Calu3 (cell line): Measurements from ENCODE around the gene GOLGA6C. TPM values are rescaled to one million over a fixed set of nuclear protein-coding genes. Genes with fewer than 3 reads are reported as not detected.
A peak's percentile ranks its signal among the peaks of the same experiment; 100 is the strongest.
"Not testable (repeated sequence)": the region's sequence is repeated elsewhere in the genome, so short reads cannot be mapped to it uniquely, and the experiment has no call there.

Experiments used
- BruUV-seq: library from RNA; stranded (reverse); fragments of 400-500 nt; replicated peaks from 2 replicates; lab custom pipeline; 2021; lab: Mats Ljungman, UMichigan
- CTCF ChIA-PET: fragments of 300-600 bp; sonication (Branson Sonifier 250); formaldehyde crosslinking; loops from one replicate; lab custom pipeline; 2022; ENCODE audit warnings: antibody characterized with exemption; lab: Charles Lee
- DNase-seq: peaks from one replicate; pipeline ENCODE4 v3.0.0; 2022
- H3K27ac Mint-ChIP-seq: one replicate; pipeline ENCODE4 v1.8.0; 2022; ENCODE audit warnings: mixed read lengths; ENCODE audit not compliant: unreplicated experiment
- H3K27me3 Mint-ChIP-seq: one replicate; pipeline ENCODE4 v1.8.0; 2022; ENCODE audit warnings: mixed read lengths; ENCODE audit not compliant: unreplicated experiment
- H3K36me3 Mint-ChIP-seq: one replicate; pipeline ENCODE4 v1.8.0; 2022; ENCODE audit warnings: mild to moderate bottlenecking, moderate library complexity, mixed read lengths; ENCODE audit not compliant: insufficient read depth, unreplicated experiment
- H3K4me1 Mint-ChIP-seq: one replicate; pipeline ENCODE4 v1.8.0; 2022; ENCODE audit warnings: mild to moderate bottlenecking, low read depth, mixed read lengths; ENCODE audit not compliant: unreplicated experiment
- H3K4me3 Mint-ChIP-seq: one replicate; pipeline ENCODE4 v1.8.0; 2022; ENCODE audit warnings: mild to moderate bottlenecking, low read depth, moderate library complexity, mixed read lengths; ENCODE audit not compliant: unreplicated experiment
- H3K9me3 Mint-ChIP-seq: one replicate; pipeline ENCODE4 v1.8.0; 2022; ENCODE audit warnings: low read depth, mixed read lengths; ENCODE audit not compliant: unreplicated experiment
- intact Hi-C: fragments of 100-400 bp; cut with micrococcal nuclease; formaldehyde crosslinking; loops from one replicate; pipeline ENCODE4 v1.10.0; 2022; ENCODE audit not compliant: unreplicated experiment
- total RNA-seq: library from RNA; stranded (reverse); gene quantifications from 2 replicates; pipeline ENCODE4 v1.2.3, GENCODE V29; 2022
- TF ChIP-seq, protein P1 (sequence below): fragments of 200-600 bp; IDR thresholded peaks from one replicate; pipeline ENCODE4 v1.8.0; 2022; ENCODE audit warnings: antibody characterized with exemption; ENCODE audit not compliant: unreplicated experiment

The GOLGA6C gene
- total RNA-seq, 1 experiment from 2014 or later, result not detected

DNA sequence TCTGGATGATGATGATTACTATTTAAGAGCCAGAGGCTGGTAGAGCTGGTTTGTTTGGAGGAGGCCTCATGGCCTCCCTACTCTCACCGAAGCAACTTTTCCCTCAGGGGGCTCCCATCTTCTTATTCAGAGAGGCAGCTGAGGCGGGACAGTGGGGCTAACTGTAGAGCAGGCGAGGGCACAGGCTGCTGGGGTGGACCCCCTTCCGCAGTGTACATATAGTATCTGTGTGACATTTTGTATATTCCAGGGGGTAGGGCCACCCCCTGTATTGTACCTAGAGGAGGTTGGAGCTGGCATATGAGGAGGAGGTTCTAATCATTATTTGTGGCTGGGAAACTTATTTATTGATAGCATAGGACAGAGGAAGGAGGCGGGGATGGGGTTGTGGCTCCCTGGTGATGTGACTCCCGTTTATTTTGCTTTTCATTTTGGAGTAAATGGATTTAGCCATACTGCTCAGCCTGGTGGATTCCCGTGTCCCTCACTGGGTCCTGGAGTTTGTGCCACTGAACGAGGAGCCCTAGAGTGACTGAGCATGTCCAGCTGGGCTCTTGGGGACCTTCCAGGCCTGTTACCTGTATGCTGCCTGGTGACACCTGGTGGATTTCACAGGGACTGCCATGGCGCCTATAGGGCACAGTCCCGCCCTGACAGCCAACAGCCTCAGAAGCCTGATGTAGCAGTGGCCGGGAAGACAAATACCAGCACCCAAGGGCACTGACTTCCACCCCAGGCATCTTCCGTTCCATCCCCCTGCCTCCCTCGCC, 40.6 kb downstream of the GOLGA6C start:
- H3K9me3 Mint-ChIP-seq, H3K4me3 Mint-ChIP-seq: not testable (repeated sequence)
- TF ChIP-seq, protein P1, sequence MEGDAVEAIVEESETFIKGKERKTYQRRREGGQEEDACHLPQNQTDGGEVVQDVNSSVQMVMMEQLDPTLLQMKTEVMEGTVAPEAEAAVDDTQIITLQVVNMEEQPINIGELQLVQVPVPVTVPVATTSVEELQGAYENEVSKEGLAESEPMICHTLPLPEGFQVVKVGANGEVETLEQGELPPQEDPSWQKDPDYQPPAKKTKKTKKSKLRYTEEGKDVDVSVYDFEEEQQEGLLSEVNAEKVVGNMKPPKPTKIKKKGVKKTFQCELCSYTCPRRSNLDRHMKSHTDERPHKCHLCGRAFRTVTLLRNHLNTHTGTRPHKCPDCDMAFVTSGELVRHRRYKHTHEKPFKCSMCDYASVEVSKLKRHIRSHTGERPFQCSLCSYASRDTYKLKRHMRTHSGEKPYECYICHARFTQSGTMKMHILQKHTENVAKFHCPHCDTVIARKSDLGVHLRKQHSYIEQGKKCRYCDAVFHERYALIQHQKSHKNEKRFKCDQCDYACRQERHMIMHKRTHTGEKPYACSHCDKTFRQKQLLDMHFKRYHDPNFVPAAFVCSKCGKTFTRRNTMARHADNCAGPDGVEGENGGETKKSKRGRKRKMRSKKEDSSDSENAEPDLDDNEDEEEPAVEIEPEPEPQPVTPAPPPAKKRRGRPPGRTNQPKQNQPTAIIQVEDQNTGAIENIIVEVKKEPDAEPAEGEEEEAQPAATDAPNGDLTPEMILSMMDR, result peak; percentile 8

DNA sequence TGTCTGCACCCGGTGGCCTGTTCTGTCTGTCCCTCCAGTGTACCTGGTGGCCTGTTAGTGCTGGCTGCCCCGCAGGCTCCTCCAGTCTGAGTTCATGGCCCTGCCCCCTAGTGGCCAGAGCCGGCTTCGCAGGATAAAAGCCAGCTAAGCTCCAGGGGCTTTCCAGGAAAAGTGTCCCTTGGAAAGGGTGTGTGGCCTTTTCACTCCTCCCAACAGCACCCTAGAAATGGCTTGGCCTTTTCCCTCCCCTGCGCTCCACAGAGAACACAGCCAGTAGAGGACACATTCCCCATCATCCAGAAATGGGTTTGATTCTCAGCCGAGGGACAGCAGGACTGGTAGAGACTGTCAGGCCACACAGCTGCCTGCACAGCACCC, 41.2 kb downstream of the GOLGA6C start:
- H3K27ac Mint-ChIP-seq, result not testable (repeated sequence)
- CTCF ChIA-PET, result interaction anchor here (1.3 kb wide), 1 partner anchor 1235 kb away, joined by 12 read pairs; no protein-coding TSS in a partner anchor

More for the DNA sequence above, 40.6 kb downstream of the GOLGA6C start:
- H3K27ac Mint-ChIP-seq, intact Hi-C loops, BruUV-seq, H3K36me3 Mint-ChIP-seq, CTCF ChIA-PET, H3K4me1 Mint-ChIP-seq: not testable (repeated sequence)
- peaks cover 22% of the 10 kb centered on the region for H3K27me3 Mint-ChIP-seq
- peak; percentile 33 for DNase-seq

DNA sequence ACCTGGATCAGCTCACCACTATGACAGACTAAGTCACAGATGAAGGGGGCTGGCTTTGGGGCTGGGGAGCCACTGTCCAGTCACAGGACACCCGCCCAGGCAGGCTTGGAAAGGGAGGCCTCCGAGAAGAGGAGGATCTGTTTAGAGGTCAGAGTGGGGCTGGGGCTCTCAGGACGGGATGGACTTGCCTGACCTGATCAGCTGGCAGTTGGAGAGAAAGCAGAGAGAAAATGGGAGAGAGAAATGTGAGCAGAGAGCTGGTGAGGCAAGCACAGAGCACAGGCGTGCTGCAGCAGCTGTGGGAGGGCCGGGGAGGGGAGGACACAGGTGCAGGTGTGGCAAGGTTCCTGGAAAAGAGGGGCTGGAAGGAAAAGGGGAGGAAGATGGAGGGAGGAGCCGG, 41.9 kb downstream of the GOLGA6C start:
- not testable (repeated sequence) for H3K27ac Mint-ChIP-seq, H3K36me3 Mint-ChIP-seq, H3K9me3 Mint-ChIP-seq, BruUV-seq, H3K4me3 Mint-ChIP-seq, H3K4me1 Mint-ChIP-seq, DNase-seq
- CTCF ChIA-PET, result interaction anchor here (1.3 kb wide), 1 partner anchor 1235 kb away, joined by 12 read pairs; no protein-coding TSS in a partner anchor
- intact Hi-C loops, result loop anchor here (10.0 kb wide), 1 partner anchor 65 kb away; no protein-coding TSS in a partner anchor
- H3K27me3 Mint-ChIP-seq, result peaks cover 35% of the 10 kb centered on the region

More for the DNA sequence above, 41.2 kb downstream of the GOLGA6C start:
- H3K36me3 Mint-ChIP-seq, H3K4me3 Mint-ChIP-seq, H3K9me3 Mint-ChIP-seq, intact Hi-C loops, BruUV-seq, H3K4me1 Mint-ChIP-seq: not testable (repeated sequence)
- peak; percentile 83 for DNase-seq
- TF ChIP-seq, protein P1, result peak; percentile 63
- H3K27me3 Mint-ChIP-seq, result peaks cover 27% of the 10 kb centered on the region

DNA sequence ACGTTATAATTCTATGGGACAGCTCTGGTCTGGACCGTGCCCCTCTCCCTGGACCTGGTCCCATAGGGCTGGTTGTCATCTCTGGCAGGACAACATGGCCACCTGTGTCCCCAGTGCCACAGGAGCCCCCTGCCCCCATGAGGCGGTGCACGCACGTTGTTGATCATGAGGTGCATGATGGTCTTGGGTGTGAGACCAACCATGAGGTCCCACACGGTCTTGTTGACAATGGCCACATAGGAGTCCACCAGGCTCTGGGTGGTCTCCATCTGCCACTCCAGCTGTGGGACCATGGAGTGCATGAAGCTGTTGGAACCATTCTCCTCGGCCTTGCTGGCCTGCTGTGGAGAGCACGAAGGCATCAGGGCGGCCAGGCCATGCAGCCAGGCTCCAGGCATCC, 44.2 kb downstream of the GOLGA6C start:
- Mint-ChIP-seq H3K4me3 (no peak overlapping the region), H3K9me3 (no peaks in the 10 kb centered on the region), H3K4me1 (peaks cover 1% of the 10 kb centered on the region), H3K36me3 (no peaks in the 10 kb centered on the region), H3K27ac (no peak overlapping the region), H3K27me3 (peaks cover 53% of the 10 kb centered on the region)
- CTCF ChIA-PET, result no interaction called here
- DNase-seq, result no peak
- no TSS peak for BruUV-seq
- intact Hi-C loops, result loop anchor here (10.0 kb wide), 1 partner anchor 68 kb away; no protein-coding TSS in a partner anchor
- TF ChIP-seq, protein P1, result no peak

DNA sequence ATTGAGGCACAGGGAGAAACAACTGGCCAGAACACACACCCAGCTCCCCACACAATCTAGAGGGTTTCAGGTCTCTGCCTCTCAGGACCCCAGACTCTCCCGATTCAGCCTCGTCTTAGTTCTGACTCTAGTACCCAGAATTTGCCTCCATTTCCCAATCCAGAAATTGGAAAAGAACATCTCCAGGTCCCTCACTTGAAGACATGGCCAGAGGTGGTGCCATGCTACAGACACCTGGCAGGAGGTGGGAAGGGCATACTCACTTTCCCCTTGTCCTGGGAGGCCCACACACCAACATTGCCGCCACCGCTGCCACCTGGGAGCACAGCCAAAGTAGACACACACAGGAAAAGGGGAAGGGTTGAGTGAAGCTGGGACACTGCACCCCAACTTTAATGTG, 44.6 kb downstream of the GOLGA6C start:
- H3K9me3 Mint-ChIP-seq, H3K4me1 Mint-ChIP-seq, BruUV-seq, CTCF ChIA-PET, H3K27ac Mint-ChIP-seq, DNase-seq, H3K36me3 Mint-ChIP-seq, H3K4me3 Mint-ChIP-seq: not testable (repeated sequence)
- peaks cover 55% of the 10 kb centered on the region for H3K27me3 Mint-ChIP-seq
- intact Hi-C loops, result loop anchor here (10.0 kb wide), 1 partner anchor 68 kb away; no protein-coding TSS in a partner anchor
